ENCODE measurements around the gene FCHSD2. TPM values are rescaled to one million over a fixed set of nuclear protein-coding genes. Genes with fewer than 3 reads are reported as not detected.

FCHSD2 gene
- total RNA-seq, 2 experiments from 2014 or later = 40.8 to 41.7 TPM

GRCh38 chr11:72971192-72971967 lies 170.7 kb downstream of the FCHSD2 start:
- POLR2A ChIA-PET = interaction anchor here (1.4 to 1.5 kb wide), 2 partner anchors 131 to 156 kb away, joined by 3 to 4 read pairs; no protein-coding TSS in a partner anchor
- H3K9me3 Mint-ChIP-seq = no peaks in the 10 kb centered on the region
- peaks cover 43% of the 10 kb centered on the region for H3K36me3 Mint-ChIP-seq (ENCODE audit: low read depth)
- DNase-seq = no peak
- no peak overlapping the region for H3K4me3 Mint-ChIP-seq
- H3K4me1 Mint-ChIP-seq = peaks cover 49% of the 10 kb centered on the region
- H3K27ac Mint-ChIP-seq = no peak overlapping the region
- no peaks in the 10 kb centered on the region for H3K27me3 Mint-ChIP-seq
- CTCF ChIA-PET = no interaction called here

GRCh38 chr11:72970557-72971118 lies 171.5 kb downstream of the FCHSD2 start:
- Mint-ChIP-seq H3K27ac (peak overlapping the region; percentile 72), H3K27me3 (no peaks in the 10 kb centered on the region), H3K4me3 (peak overlapping the region; percentile 29), H3K9me3 (no peaks in the 10 kb centered on the region), H3K36me3 (ENCODE audit: low read depth) (peaks cover 44% of the 10 kb centered on the region), H3K4me1 (peaks cover 49% of the 10 kb centered on the region)
- DNase-seq = peak; percentile 26
- CTCF ChIA-PET = no interaction called here
- POLR2A ChIA-PET = interaction anchor here (1.1 to 1.5 kb wide), 3 partner anchors 130 to 172 kb away, joined by 3 to 4 read pairs (median 3); partner anchors contain the start of gene FCHSD2

- ChIA-PET POLR2A (interaction anchor here (1.1 to 1.4 kb wide), 2 partner anchors 154 to 172 kb away, joined by 3 to 4 read pairs; partner anchors contain the start of gene FCHSD2), CTCF (no interaction called here)
- no peaks in the 10 kb centered on the region for H3K9me3 Mint-ChIP-seq
- DNase-seq = no peak
- peaks cover 52% of the 10 kb centered on the region for H3K4me1 Mint-ChIP-seq
- H3K27ac Mint-ChIP-seq = peak overlapping the region; percentile 72
- H3K36me3 Mint-ChIP-seq (ENCODE audit: low read depth) = peaks cover 41% of the 10 kb centered on the region
- H3K4me3 Mint-ChIP-seq = peak overlapping the region; percentile 8
- no peaks in the 10 kb centered on the region for H3K27me3 Mint-ChIP-seq
Observed at GRCh38 chr11:72969894-72970335, 172.2 kb downstream of the FCHSD2 start.

- Mint-ChIP-seq H3K36me3 (ENCODE audit: low read depth) (peaks cover 32% of the 10 kb centered on the region), H3K27ac (no peak overlapping the region), H3K4me1 (peaks cover 48% of the 10 kb centered on the region), H3K4me3 (no peak overlapping the region), H3K27me3 (no peaks in the 10 kb centered on the region), H3K9me3 (no peaks in the 10 kb centered on the region)
- DNase-seq = no peak
- POLR2A ChIA-PET = no interaction called here
- CTCF ChIA-PET = no interaction called here
Observed at GRCh38 chr11:72968390-72968789, 173.7 kb downstream of the FCHSD2 start.

GRCh38 chr11:72965672-72966071 lies 176.4 kb downstream of the FCHSD2 start:
- Mint-ChIP-seq H3K27ac (no peak overlapping the region), H3K9me3 (no peaks in the 10 kb centered on the region), H3K27me3 (no peaks in the 10 kb centered on the region), H3K36me3 (ENCODE audit: low read depth) (peaks cover 22% of the 10 kb centered on the region), H3K4me3 (no peak overlapping the region), H3K4me1 (peaks cover 37% of the 10 kb centered on the region)
- ChIA-PET POLR2A (no interaction called here), CTCF (no interaction called here)
- no peak for DNase-seq

- DNase-seq = no peak
- no peaks in the 10 kb centered on the region for H3K27me3 Mint-ChIP-seq
- no peak overlapping the region for H3K4me3 Mint-ChIP-seq
- CTCF ChIA-PET = interaction anchor here (0.5 to 0.9 kb wide), 3 partner anchors 14 to 475 kb away, joined by 3 read pairs; no protein-coding TSS in a partner anchor
- no peak overlapping the region for H3K27ac Mint-ChIP-seq
- peaks cover 16% of the 10 kb centered on the region for H3K4me1 Mint-ChIP-seq
- POLR2A ChIA-PET = no interaction called here
- H3K9me3 Mint-ChIP-seq = no peaks in the 10 kb centered on the region
- H3K36me3 Mint-ChIP-seq (ENCODE audit: low read depth) = peaks cover 18% of the 10 kb centered on the region
Observed at GRCh38 chr11:72962717-72963116, 179.4 kb downstream of the FCHSD2 start.

GRCh38 chr11:72962084-72962483 lies 180.0 kb downstream of the FCHSD2 start:
- Mint-ChIP-seq H3K36me3 (ENCODE audit: low read depth) (peaks cover 19% of the 10 kb centered on the region), H3K27ac (no peak overlapping the region), H3K27me3 (no peaks in the 10 kb centered on the region), H3K9me3 (no peaks in the 10 kb centered on the region), H3K4me1 (peaks cover 14% of the 10 kb centered on the region), H3K4me3 (no peak overlapping the region)
- POLR2A ChIA-PET = interaction anchor here (0.7 kb wide), 1 partner anchor 180 kb away, joined by 4 read pairs; the partner anchor contains the start of gene FCHSD2
- CTCF ChIA-PET = interaction anchor here (0.5 to 0.9 kb wide), 3 partner anchors 15 to 475 kb away, joined by 3 read pairs; no protein-coding TSS in a partner anchor
- DNase-seq = no peak

- H3K27me3 Mint-ChIP-seq = no peaks in the 10 kb centered on the region
- no peak for DNase-seq
- no peaks in the 10 kb centered on the region for H3K9me3 Mint-ChIP-seq
- no peak overlapping the region for H3K4me3 Mint-ChIP-seq
- POLR2A ChIA-PET = no interaction called here
- H3K36me3 Mint-ChIP-seq (ENCODE audit: low read depth) = peaks cover 12% of the 10 kb centered on the region
- H3K27ac Mint-ChIP-seq = no peak overlapping the region
- H3K4me1 Mint-ChIP-seq = peaks cover 3% of the 10 kb centered on the region
- CTCF ChIA-PET = no interaction called here
Observed at GRCh38 chr11:72959998-72960731, 182.0 kb downstream of the FCHSD2 start.

GRCh38 chr11:72958791-72959190 lies 183.3 kb downstream of the FCHSD2 start:
- DNase-seq = no peak
- H3K27ac Mint-ChIP-seq = no peak overlapping the region
- H3K27me3 Mint-ChIP-seq = no peaks in the 10 kb centered on the region
- ChIA-PET CTCF (no interaction called here), POLR2A (no interaction called here)
- no peak overlapping the region for H3K4me3 Mint-ChIP-seq
- no peaks in the 10 kb centered on the region for H3K9me3 Mint-ChIP-seq
- H3K4me1 Mint-ChIP-seq = no peaks in the 10 kb centered on the region
- H3K36me3 Mint-ChIP-seq (ENCODE audit: low read depth) = peaks cover 10% of the 10 kb centered on the region

- Mint-ChIP-seq H3K27me3 (no peaks in the 10 kb centered on the region), H3K27ac (no peak overlapping the region), H3K4me1 (no peaks in the 10 kb centered on the region), H3K4me3 (no peak overlapping the region), H3K9me3 (no peaks in the 10 kb centered on the region), H3K36me3 (ENCODE audit: low read depth) (peaks cover 12% of the 10 kb centered on the region)
- DNase-seq = no peak
- CTCF ChIA-PET = interaction anchor here (0.6 kb wide), 1 partner anchor 58 kb away, joined by 3 read pairs; no protein-coding TSS in a partner anchor
- POLR2A ChIA-PET = no interaction called here
Observed at GRCh38 chr11:72955466-72955865, 186.7 kb downstream of the FCHSD2 start.

GRCh38 chr11:72954860-72955259 lies 187.3 kb downstream of the FCHSD2 start:
- POLR2A ChIA-PET = no interaction called here
- DNase-seq = no peak
- no peak overlapping the region for H3K27ac Mint-ChIP-seq
- H3K27me3 Mint-ChIP-seq = no peaks in the 10 kb centered on the region
- H3K9me3 Mint-ChIP-seq = no peaks in the 10 kb centered on the region
- H3K4me1 Mint-ChIP-seq = no peaks in the 10 kb centered on the region
- H3K36me3 Mint-ChIP-seq (ENCODE audit: low read depth) = peaks cover 14% of the 10 kb centered on the region
- CTCF ChIA-PET = interaction anchor here (0.6 kb wide), 1 partner anchor 59 kb away, joined by 3 read pairs; no protein-coding TSS in a partner anchor
- H3K4me3 Mint-ChIP-seq = no peak overlapping the region

GRCh38 chr11:72953637-72954036 lies 188.5 kb downstream of the FCHSD2 start:
- no peaks in the 10 kb centered on the region for H3K4me1 Mint-ChIP-seq
- POLR2A ChIA-PET = no interaction called here
- CTCF ChIA-PET = no interaction called here

GRCh38 chr11:72951888-72952287 lies 190.2 kb downstream of the FCHSD2 start:
- no peaks in the 10 kb centered on the region for H3K27me3 Mint-ChIP-seq
- H3K27ac Mint-ChIP-seq = no peak overlapping the region
- no peak overlapping the region for H3K4me3 Mint-ChIP-seq
- ChIA-PET CTCF (no interaction called here), POLR2A (no interaction called here)
- no peak for DNase-seq
- H3K36me3 Mint-ChIP-seq (ENCODE audit: low read depth) = peaks cover 9% of the 10 kb centered on the region
- H3K9me3 Mint-ChIP-seq = no peaks in the 10 kb centered on the region
- no peaks in the 10 kb centered on the region for H3K4me1 Mint-ChIP-seq

More at GRCh38 chr11:72953637-72954036, 188.5 kb downstream of the FCHSD2 start:
- H3K27me3 Mint-ChIP-seq = no peaks in the 10 kb centered on the region
- H3K4me3 Mint-ChIP-seq = no peak overlapping the region
- no peaks in the 10 kb centered on the region for H3K9me3 Mint-ChIP-seq
- DNase-seq = no peak
- peaks cover 16% of the 10 kb centered on the region for H3K36me3 Mint-ChIP-seq (ENCODE audit: low read depth)
- H3K27ac Mint-ChIP-seq = no peak overlapping the region
